Activated T-cell treated with anti-CD3 and anti-CD28 coated beads, Interleukin-2, amount 50 U/mL, for 1 hour (primary cell): ENCODE results near the gene NOS3.
A peak's percentile ranks its signal among the peaks of the same experiment; 100 is the strongest.

Experiments
- DNase-seq: peaks from one replicate; pipeline ENCODE4 v3.0.0-alpha.2; 2020

NOS3 gene

GRCh38 chr7:150981644-150982043, 9.2 kb upstream of the NOS3 start:
- no peak for DNase-seq

GRCh38 chr7:150982351-150982750, 8.5 kb upstream of the NOS3 start:
- no peak for DNase-seq

GRCh38 chr7:150983893-150984368, 6.9 kb upstream of the NOS3 start:
- DNase-seq = no peak

GRCh38 chr7:150986099-150986512, 4.7 kb upstream of the NOS3 start:
- peak; percentile 63 for DNase-seq

- DNase-seq = no peak
These were observed 4.3 kb upstream of the NOS3 start for GRCh38 chr7:150986556-150986955.

- DNase-seq = peak; percentile 77
These were observed 2.3 kb upstream of the NOS3 start for GRCh38 chr7:150988230-150989226.

GRCh38 chr7:150989456-150989855, 1.4 kb upstream of the NOS3 start:
- no peak for DNase-seq

GRCh38 chr7:150992051-150992640, 1.3 kb downstream of the NOS3 start:
- no peak for DNase-seq

GRCh38 chr7:150992833-150993302, 2.1 kb downstream of the NOS3 start:
- no peak for DNase-seq

- no peak for DNase-seq
These were observed 2.7 kb downstream of the NOS3 start for GRCh38 chr7:150993511-150993910.

GRCh38 chr7:150994141-150994837, 3.5 kb downstream of the NOS3 start:
- no peak for DNase-seq

GRCh38 chr7:150994838-150995510, 4.2 kb downstream of the NOS3 start:
- no peak for DNase-seq

GRCh38 chr7:150996376-150997074, 5.7 kb downstream of the NOS3 start:
- no peak for DNase-seq

- DNase-seq = no peak
These were observed 6.3 kb downstream of the NOS3 start for GRCh38 chr7:150997075-150997511.

GRCh38 chr7:150997817-150998216, 7.0 kb downstream of the NOS3 start:
- no peak for DNase-seq

GRCh38 chr7:150998341-150998740, 7.5 kb downstream of the NOS3 start:
- no peak for DNase-seq

- no peak for DNase-seq
These were observed 8.2 kb downstream of the NOS3 start for GRCh38 chr7:150999001-150999400.

GRCh38 chr7:150999497-151000230, 8.8 kb downstream of the NOS3 start:
- no peak for DNase-seq

GRCh38 chr7:151000897-151001495, 10.2 kb downstream of the NOS3 start:
- no peak for DNase-seq

GRCh38 chr7:151001546-151001945, 10.7 kb downstream of the NOS3 start:
- DNase-seq = no peak

GRCh38 chr7:151003572-151003971, 12.8 kb downstream of the NOS3 start:
- no peak for DNase-seq
